HEK293 (cell line): Measurements from ENCODE around the gene GPX8.

Experiments
- CTCF ChIP-seq: fragments of 450-650 bp; formaldehyde crosslinking; IDR thresholded peaks from 2 replicates; pipeline ENCODE4 v1.5.1; 2016; ENCODE audit warnings: missing biosample characterization, missing genetic modification characterization
- EGR2 ChIP-seq: fragments of 450-650 bp; formaldehyde crosslinking; IDR thresholded peaks from 2 replicates; pipeline ENCODE4 v1.5.1; 2016; ENCODE audit warnings: low read depth, missing biosample characterization, missing genetic modification characterization
- FEZF1 ChIP-seq: fragments of 450-650 bp; formaldehyde crosslinking; IDR thresholded peaks from 2 replicates; pipeline ENCODE4 v1.5.1; 2016; ENCODE audit warnings: missing biosample characterization, missing genetic modification characterization
- KLF7 ChIP-seq: fragments of 450-650 bp; formaldehyde crosslinking; IDR thresholded peaks from 2 replicates; pipeline ENCODE4 v1.5.1; 2016; ENCODE audit warnings: missing biosample characterization, missing genetic modification characterization, borderline replicate concordance
- PRDM4 ChIP-seq: fragments of 450-650 bp; formaldehyde crosslinking; IDR thresholded peaks from 2 replicates; pipeline ENCODE4 v1.5.1; 2017; ENCODE audit warnings: missing biosample characterization, missing genetic modification characterization
- RBAK ChIP-seq: fragments of 450-650 bp; formaldehyde crosslinking; IDR thresholded peaks from 2 replicates; pipeline ENCODE4 v1.5.1; 2016; ENCODE audit warnings: missing biosample characterization, missing genetic modification characterization
- WT1 ChIP-seq: fragments of 450-650 bp; formaldehyde crosslinking; IDR thresholded peaks from 2 replicates; pipeline ENCODE4 v1.5.1; 2016; ENCODE audit warnings: missing biosample characterization, missing genetic modification characterization
- ZBTB49 ChIP-seq: fragments of 450-650 bp; formaldehyde crosslinking; IDR thresholded peaks from 2 replicates; pipeline ENCODE4 v1.5.1; 2016; ENCODE audit warnings: missing biosample characterization, missing genetic modification characterization, low read depth
- ZFP3 ChIP-seq: fragments of 450-650 bp; formaldehyde crosslinking; IDR thresholded peaks from 2 replicates; pipeline ENCODE4 v1.5.1; 2016; ENCODE audit warnings: low read depth, missing biosample characterization, missing genetic modification characterization
- ZIC2 ChIP-seq: fragments of 450-650 bp; formaldehyde crosslinking; IDR thresholded peaks from 2 replicates; pipeline ENCODE4 v1.5.1; 2016; ENCODE audit warnings: missing biosample characterization, missing genetic modification characterization
- ZNF169 ChIP-seq: fragments of 450-650 bp; formaldehyde crosslinking; IDR thresholded peaks from 2 replicates; pipeline ENCODE4 v1.5.1; 2016; ENCODE audit warnings: missing biosample characterization, missing genetic modification characterization
- ZNF19 ChIP-seq: fragments of 450-650 bp; formaldehyde crosslinking; IDR thresholded peaks from 2 replicates; pipeline ENCODE4; 2016; ENCODE audit warnings: missing biosample characterization, missing genetic modification characterization, low read depth
- ZNF2 ChIP-seq: fragments of 450-650 bp; formaldehyde crosslinking; IDR thresholded peaks from 2 replicates; pipeline ENCODE4 v1.5.1; 2016; ENCODE audit warnings: missing biosample characterization, missing genetic modification characterization
- ZNF211 ChIP-seq: fragments of 450-650 bp; formaldehyde crosslinking; IDR thresholded peaks from 2 replicates; pipeline ENCODE4 v1.5.1; 2016; ENCODE audit warnings: low read depth, missing biosample characterization, missing genetic modification characterization
- ZNF266 ChIP-seq: fragments of 450-650 bp; formaldehyde crosslinking; IDR thresholded peaks from 2 replicates; pipeline ENCODE4 v1.5.1; 2016; ENCODE audit warnings: missing biosample characterization, missing genetic modification characterization, low read depth
- ZNF341 ChIP-seq: fragments of 450-650 bp; formaldehyde crosslinking; IDR thresholded peaks from 2 replicates; pipeline ENCODE4; 2016; ENCODE audit warnings: low read depth, missing biosample characterization, missing genetic modification characterization
- ZNF398 ChIP-seq: fragments of 450-650 bp; formaldehyde crosslinking; IDR thresholded peaks from 2 replicates; pipeline ENCODE4 v1.5.1; 2017; ENCODE audit warnings: missing biosample characterization, missing genetic modification characterization
- ZNF416 ChIP-seq: fragments of 450-650 bp; formaldehyde crosslinking; IDR thresholded peaks from 2 replicates; pipeline ENCODE4 v1.5.1; 2016; ENCODE audit warnings: missing biosample characterization, missing genetic modification characterization
- ZNF433 ChIP-seq: fragments of 450-650 bp; formaldehyde crosslinking; IDR thresholded peaks from 2 replicates; pipeline ENCODE4 v1.5.1; 2016; ENCODE audit warnings: missing biosample characterization, missing genetic modification characterization, low read depth
- ZNF473 ChIP-seq: fragments of 450-650 bp; formaldehyde crosslinking; IDR thresholded peaks from 2 replicates; pipeline ENCODE4 v1.5.1; 2017; ENCODE audit warnings: missing biosample characterization, missing genetic modification characterization
- ZNF560 ChIP-seq: fragments of 450-650 bp; formaldehyde crosslinking; IDR thresholded peaks from 2 replicates; pipeline ENCODE4 v1.5.1; 2017; ENCODE audit warnings: missing biosample characterization, missing genetic modification characterization, borderline replicate concordance
- ZNF621 ChIP-seq: fragments of 450-650 bp; formaldehyde crosslinking; IDR thresholded peaks from 2 replicates; pipeline ENCODE4 v1.5.1; 2017; ENCODE audit warnings: missing biosample characterization, missing genetic modification characterization
- ZNF626 ChIP-seq: fragments of 450-650 bp; sonication (Bioruptor Pico); formaldehyde crosslinking; IDR thresholded peaks from 2 replicates; pipeline ENCODE4 v1.5.1; 2018; ENCODE audit warnings: missing biosample characterization, missing genetic modification characterization, inconsistent platforms
- ZNF654 ChIP-seq: fragments of 450-650 bp; formaldehyde crosslinking; IDR thresholded peaks from 2 replicates; pipeline ENCODE4 v1.5.1; 2016; ENCODE audit warnings: low read depth, missing biosample characterization, missing genetic modification characterization
- ZNF664 ChIP-seq: fragments of 450-650 bp; formaldehyde crosslinking; IDR thresholded peaks from 2 replicates; pipeline ENCODE4 v1.5.1; 2016; ENCODE audit warnings: missing biosample characterization, missing genetic modification characterization
- ZNF768 ChIP-seq: fragments of 450-650 bp; formaldehyde crosslinking; IDR thresholded peaks from 2 replicates; pipeline ENCODE4 v1.5.1; 2018; ENCODE audit warnings: missing biosample characterization, mild to moderate bottlenecking, missing genetic modification characterization
- ZNF791 ChIP-seq: fragments of 450-650 bp; formaldehyde crosslinking; IDR thresholded peaks from 2 replicates; pipeline ENCODE4 v1.5.1; 2016; ENCODE audit warnings: missing biosample characterization, missing genetic modification characterization
- TF ChIP-seq, protein P1 (sequence below): fragments of 450-650 bp; formaldehyde crosslinking; IDR thresholded peaks from 2 replicates; pipeline ENCODE4 v1.5.1; 2017; ENCODE audit warnings: missing biosample characterization, mild to moderate bottlenecking, missing genetic modification characterization, moderate library complexity
- TF ChIP-seq, protein P2 (sequence below): fragments of 450-650 bp; formaldehyde crosslinking; IDR thresholded peaks from 2 replicates; pipeline ENCODE4 v1.5.1; 2017; ENCODE audit warnings: missing biosample characterization, missing genetic modification characterization

GPX8 gene

DNA sequence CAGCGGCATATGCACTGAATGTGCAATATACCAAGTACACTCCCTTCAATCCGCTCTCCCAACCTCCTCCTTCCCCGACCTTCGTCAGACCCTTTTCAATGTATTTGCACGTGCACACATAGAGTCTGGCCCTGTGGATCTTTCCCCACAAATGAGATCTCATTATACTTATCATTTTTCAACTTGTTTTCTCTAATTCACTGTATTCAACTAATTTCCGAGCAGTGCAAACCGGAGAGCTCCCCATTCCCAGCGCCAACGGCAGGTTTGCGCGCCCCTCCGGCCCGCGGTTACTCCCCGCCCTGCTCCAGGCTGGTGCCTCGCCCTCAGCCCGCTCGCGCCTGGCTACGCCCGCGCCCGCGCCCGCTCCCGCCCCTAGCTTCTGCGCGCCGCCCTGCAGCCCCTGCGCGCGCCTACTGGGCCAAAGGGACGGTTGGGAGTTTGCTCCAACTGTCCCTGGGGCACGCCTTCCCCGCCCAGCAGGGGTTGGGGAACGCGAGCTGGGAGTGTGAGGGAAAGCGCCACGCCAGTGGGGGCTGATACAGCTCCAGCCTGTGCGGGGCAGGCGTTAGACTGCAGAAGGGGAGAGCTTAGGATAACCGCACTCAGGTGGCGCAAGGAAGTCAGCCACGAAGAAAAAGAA lies 16.3 kb downstream of the GPX8 start (continued):
- TF ChIP-seq FEZF1 (tag by site-specific recombination) (no peak), RBAK (tag by site-specific recombination) (no peak), ZIC2 (tag by site-specific recombination) (peak; percentile 84), ZNF621 (tag by site-specific recombination) (no peak), ZNF211 (tag by site-specific recombination) (no peak), ZNF768 (no peak), ZNF654 (tag by site-specific recombination) (no peak), KLF7 (tag by site-specific recombination) (peak; percentile 48; the same call in 1 of the 2 replicates), ZNF416 (tag by site-specific recombination) (no peak), ZNF560 (tag by site-specific recombination) (no peak), EGR2 (tag by site-specific recombination) (peak; percentile 55), ZNF2 (tag by site-specific recombination) (0 out of 2 replicates have a peak, but pooled peaks have one; percentile 48), ZBTB49 (tag by site-specific recombination) (no peak), ZNF169 (tag by site-specific recombination) (no peak), WT1 (tag by site-specific recombination) (peak; percentile 87), PRDM4 (tag by site-specific recombination) (no peak), ZNF791 (tag by site-specific recombination) (no peak), ZFP3 (no peak), ZNF626 (tag by site-specific recombination) (no peak), ZNF473 (no peak), ZNF664 (tag by site-specific recombination) (no peak), ZNF398 (peak; percentile 89), ZNF19 (no peak), ZNF433 (no peak), ZNF266 (tag by site-specific recombination) (no peak), ZNF341 (tag by site-specific recombination) (peak; percentile 63), CTCF (tag by site-specific recombination) (peak; percentile 94)
- TF ChIP-seq, protein P1, sequence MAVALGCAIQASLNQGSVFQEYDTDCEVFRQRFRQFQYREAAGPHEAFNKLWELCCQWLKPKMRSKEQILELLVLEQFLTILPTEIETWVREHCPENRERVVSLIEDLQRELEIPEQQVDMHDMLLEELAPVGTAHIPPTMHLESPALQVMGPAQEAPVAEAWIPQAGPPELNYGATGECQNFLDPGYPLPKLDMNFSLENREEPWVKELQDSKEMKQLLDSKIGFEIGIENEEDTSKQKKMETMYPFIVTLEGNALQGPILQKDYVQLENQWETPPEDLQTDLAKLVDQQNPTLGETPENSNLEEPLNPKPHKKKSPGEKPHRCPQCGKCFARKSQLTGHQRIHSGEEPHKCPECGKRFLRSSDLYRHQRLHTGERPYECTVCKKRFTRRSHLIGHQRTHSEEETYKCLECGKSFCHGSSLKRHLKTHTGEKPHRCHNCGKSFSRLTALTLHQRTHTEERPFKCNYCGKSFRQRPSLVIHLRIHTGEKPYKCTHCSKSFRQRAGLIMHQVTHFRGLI: peak; percentile 84; the same call in 1 of the 2 replicates
- TF ChIP-seq, protein P2, sequence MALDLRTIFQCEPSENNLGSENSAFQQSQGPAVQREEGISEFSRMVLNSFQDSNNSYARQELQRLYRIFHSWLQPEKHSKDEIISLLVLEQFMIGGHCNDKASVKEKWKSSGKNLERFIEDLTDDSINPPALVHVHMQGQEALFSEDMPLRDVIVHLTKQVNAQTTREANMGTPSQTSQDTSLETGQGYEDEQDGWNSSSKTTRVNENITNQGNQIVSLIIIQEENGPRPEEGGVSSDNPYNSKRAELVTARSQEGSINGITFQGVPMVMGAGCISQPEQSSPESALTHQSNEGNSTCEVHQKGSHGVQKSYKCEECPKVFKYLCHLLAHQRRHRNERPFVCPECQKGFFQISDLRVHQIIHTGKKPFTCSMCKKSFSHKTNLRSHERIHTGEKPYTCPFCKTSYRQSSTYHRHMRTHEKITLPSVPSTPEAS: no peak
